PC-9 (cell line): ENCODE results near the gene PDE3A. TPM values are rescaled to one million over a fixed set of nuclear protein-coding genes. Genes with fewer than 3 reads are reported as not detected.

Source experiments
- BruUV-seq: library from RNA; stranded (reverse); fragments of 400-500 nt; replicated peaks from 2 replicates; lab custom pipeline; 2021; lab: Mats Ljungman, UMichigan
- CTCF ChIA-PET: fragments of 300-600 bp; sonication (Branson Sonifier 250); formaldehyde crosslinking; loops from one replicate; lab custom pipeline; 2022; ENCODE audit warnings: antibody characterized with exemption; lab: Charles Lee
- POLR2A ChIA-PET: fragments of 300-600 bp; sonication (Branson Sonifier 250); formaldehyde crosslinking; loops from one replicate; lab custom pipeline; 2022; ENCODE audit warnings: antibody characterized with exemption; ENCODE audit not compliant: unreplicated experiment; lab: Charles Lee
- DNase-seq, 2 experiments: peaks; one replicate each; pipeline versions ENCODE4 v3.0.0 to v3.0.0-alpha.2; 2015 to 2022; ENCODE audit warnings: mixed read lengths in 1 of 2
- H2AFZ ChIP-seq: fragments of 200-600 bp; sonication (generic); 2 replicates; pipeline ENCODE4 v1.8.1; 2017; ENCODE audit warnings: antibody characterized with exemption
- H3F3A ChIP-seq: fragments of 200-600 bp; sonication (generic); 2 replicates; pipeline ENCODE4 v1.8.1; 2017; ENCODE audit warnings: antibody characterized with exemption, mild to moderate bottlenecking, low read depth; ENCODE audit not compliant: insufficient read depth
- H3K27ac ChIP-seq: fragments of 200-600 bp; sonication (generic); 2 replicates; pipeline ENCODE4 v1.6.1; 2016; ENCODE audit warnings: mixed run types
- H3K27me3 ChIP-seq: fragments of 200-600 bp; sonication (generic); 2 replicates; pipeline ENCODE4 v1.6.1; 2016; ENCODE audit warnings: low read depth, mixed run types; ENCODE audit not compliant: insufficient read depth
- H3K36me3 ChIP-seq: fragments of 200-600 bp; sonication (generic); 2 replicates; pipeline ENCODE4 v1.6.1; 2016; ENCODE audit warnings: low read depth, mixed run types
- H3K4me1 ChIP-seq: fragments of 200-600 bp; sonication (generic); replicated peaks from 2 replicates; pipeline ENCODE4 v1.6.1; 2016; ENCODE audit warnings: mixed run types; ENCODE audit not compliant: insufficient read depth
- H3K4me2 ChIP-seq: fragments of 200-600 bp; sonication (generic); 2 replicates; pipeline ENCODE4 v1.6.1; 2017; ENCODE audit warnings: mixed run types
- H3K4me3 ChIP-seq: fragments of 200-600 bp; sonication (generic); 2 replicates; pipeline ENCODE4 v1.6.1; 2016; ENCODE audit warnings: mixed run types
- H3K79me2 ChIP-seq: fragments of 200-600 bp; sonication (generic); 2 replicates; pipeline ENCODE4 v1.6.1; 2017; ENCODE audit warnings: low read depth, mixed run types
- H3K9me2 ChIP-seq: fragments of 200-600 bp; sonication (generic); 2 replicates; pipeline ENCODE4 v1.8.1; 2017; ENCODE audit warnings: mild to moderate bottlenecking; ENCODE audit not compliant: insufficient read depth
- H3K9me3 ChIP-seq: fragments of 200-600 bp; sonication (generic); 2 replicates; pipeline ENCODE4 v1.8.1; 2016; ENCODE audit warnings: low read depth; ENCODE audit not compliant: insufficient read depth
- H4K20me1 ChIP-seq: fragments of 200-600 bp; sonication (generic); 2 replicates; pipeline ENCODE4 v1.8.1; 2017; ENCODE audit not compliant: insufficient read depth
- EZH2 ChIP-seq: fragments of 200-600 bp; sonication (generic); IDR thresholded peaks from 2 replicates; pipeline ENCODE4 v1.8.0; 2017; ENCODE audit warnings: antibody characterized with exemption, low read depth
- intact Hi-C: fragments of 100-400 bp; cut with micrococcal nuclease; formaldehyde crosslinking; loops from one replicate; pipeline ENCODE4 v1.10.0; 2022; ENCODE audit not compliant: unreplicated experiment
- total RNA-seq: library from RNA; stranded (reverse); gene quantifications from 2 replicates; pipeline ENCODE4 v1.2.3, GENCODE V29; 2021
- TF ChIP-seq, protein P1 (sequence below): fragments of 200-600 bp; sonication (generic); conservative IDR thresholded peaks from 2 replicates; pipeline ENCODE4 v1.6.1; 2017; ENCODE audit warnings: mixed run types, antibody characterized with exemption, mild to moderate bottlenecking, moderate library complexity

The PDE3A gene
- total RNA-seq, 1 experiment from 2014 or later, result not detected

DNA sequence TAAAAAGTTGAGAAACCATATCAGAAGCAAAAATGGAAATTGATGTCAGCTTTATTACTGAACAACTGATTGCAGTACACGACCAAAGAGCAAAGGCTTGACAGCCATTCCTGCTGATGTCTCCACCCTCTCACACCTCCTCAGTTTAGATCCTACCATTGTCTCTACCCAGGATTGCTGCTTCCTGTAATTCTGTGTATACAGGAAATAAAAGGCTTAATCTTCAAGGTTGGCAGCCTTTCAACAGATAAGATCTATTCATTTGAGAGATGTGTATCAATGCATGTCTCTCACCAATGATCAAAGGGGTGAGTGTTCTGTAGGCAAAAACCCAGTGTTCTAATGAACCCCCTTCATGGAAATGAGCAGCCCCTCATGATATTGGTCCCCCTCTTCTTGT is 353.8 kb downstream of the PDE3A start:
- Histone ChIP-seq H3K27ac (no peak overlapping the region), H3K4me1 (no peaks in the 10 kb centered on the region), H3K9me3 (no peaks in the 10 kb centered on the region), H3K36me3 (no peaks in the 10 kb centered on the region), H3F3A (no peaks in the 10 kb centered on the region), H3K4me3 (no peak overlapping the region), H3K27me3 (no peaks in the 10 kb centered on the region), H4K20me1 (no peaks in the 10 kb centered on the region), H2AFZ (no peak overlapping the region), H3K9me2 (no peaks in the 10 kb centered on the region), H3K79me2 (no peaks in the 10 kb centered on the region), H3K4me2 (no peak overlapping the region)
- ChIA-PET POLR2A (no interaction called here), CTCF (no interaction called here)
- intact Hi-C loops, result no loop called here
- no peak for DNase-seq
- TF ChIP-seq, protein P1, sequence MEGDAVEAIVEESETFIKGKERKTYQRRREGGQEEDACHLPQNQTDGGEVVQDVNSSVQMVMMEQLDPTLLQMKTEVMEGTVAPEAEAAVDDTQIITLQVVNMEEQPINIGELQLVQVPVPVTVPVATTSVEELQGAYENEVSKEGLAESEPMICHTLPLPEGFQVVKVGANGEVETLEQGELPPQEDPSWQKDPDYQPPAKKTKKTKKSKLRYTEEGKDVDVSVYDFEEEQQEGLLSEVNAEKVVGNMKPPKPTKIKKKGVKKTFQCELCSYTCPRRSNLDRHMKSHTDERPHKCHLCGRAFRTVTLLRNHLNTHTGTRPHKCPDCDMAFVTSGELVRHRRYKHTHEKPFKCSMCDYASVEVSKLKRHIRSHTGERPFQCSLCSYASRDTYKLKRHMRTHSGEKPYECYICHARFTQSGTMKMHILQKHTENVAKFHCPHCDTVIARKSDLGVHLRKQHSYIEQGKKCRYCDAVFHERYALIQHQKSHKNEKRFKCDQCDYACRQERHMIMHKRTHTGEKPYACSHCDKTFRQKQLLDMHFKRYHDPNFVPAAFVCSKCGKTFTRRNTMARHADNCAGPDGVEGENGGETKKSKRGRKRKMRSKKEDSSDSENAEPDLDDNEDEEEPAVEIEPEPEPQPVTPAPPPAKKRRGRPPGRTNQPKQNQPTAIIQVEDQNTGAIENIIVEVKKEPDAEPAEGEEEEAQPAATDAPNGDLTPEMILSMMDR, result no peak
- TF ChIP-seq EZH2, result no peak
- no TSS peak for BruUV-seq

DNA sequence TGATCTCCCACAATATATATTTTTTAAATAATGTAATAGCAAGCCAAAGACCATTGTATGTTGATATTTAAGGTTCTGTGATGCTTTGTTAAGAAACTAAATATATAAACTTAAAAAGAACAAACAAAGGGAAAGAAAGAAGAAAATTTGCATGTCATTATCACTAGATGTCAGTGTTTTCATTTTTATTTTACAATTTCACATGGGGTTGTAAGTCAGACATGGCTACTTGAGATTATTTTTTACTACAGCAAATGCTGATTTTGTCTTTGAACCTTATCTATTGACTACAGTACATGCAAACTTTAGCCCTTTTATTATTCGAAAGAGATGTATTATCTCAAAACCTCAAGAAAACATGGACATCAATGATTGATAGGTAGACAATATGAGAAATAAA is 362.9 kb downstream of the PDE3A start:
- no peak overlapping the region for H3K4me2 ChIP-seq
- intact Hi-C loops, result loop anchor here (2.0 kb wide), 1 partner anchor 440 kb away; no protein-coding TSS in a partner anchor
- H3K4me1 ChIP-seq, result no peaks in the 10 kb centered on the region
- no peaks in the 10 kb centered on the region for H3K9me3 ChIP-seq
- no peaks in the 10 kb centered on the region for H3K9me2 ChIP-seq
- H2AFZ ChIP-seq, result no peak overlapping the region
- H3K27me3 ChIP-seq, result no peaks in the 10 kb centered on the region
- H3K79me2 ChIP-seq, result no peaks in the 10 kb centered on the region
- no peaks in the 10 kb centered on the region for H3K36me3 ChIP-seq
- TF ChIP-seq, protein P1, result no peak
- no peak for TF ChIP-seq EZH2
- H4K20me1 ChIP-seq, result no peaks in the 10 kb centered on the region
- no TSS peak for BruUV-seq
- ChIA-PET POLR2A (no interaction called here), CTCF (no interaction called here)
- DNase-seq, result no peak
- no peak overlapping the region for H3K27ac ChIP-seq
- no peak overlapping the region for H3K4me3 ChIP-seq
- no peaks in the 10 kb centered on the region for H3F3A ChIP-seq
